Testis (tissue), 2 donors: Measurements from ENCODE around the gene NTMT1.

Source experiments
- CTCF ChIP-seq, 3 experiments: fragments of 450-650 bp in 2 of 3; fragments of 200-600 bp in 1 of 3; sonication (generic) in 1 of 3; IDR thresholded peaks; one replicate each; pipeline ENCODE4 v1.5.1; 2016 to 2019; ENCODE audit warnings: antibody characterized with exemption in 3 of 3, mild to moderate bottlenecking in 2 of 3, moderate library complexity in 1 of 3
- POLR2A ChIP-seq: fragments of 450-650 bp; IDR thresholded peaks from one replicate; pipeline ENCODE4 v1.6.1; 2017; ENCODE audit warnings: antibody characterized with exemption, mild to moderate bottlenecking, moderate library complexity

GRCh38 chr9:129641750-129642585 is 16.0 kb downstream of the NTMT1 start, which contains the start of gene ASB6:
- no peak for TF ChIP-seq POLR2A
- TF ChIP-seq CTCF (IDR thresholded peaks at IDR 0.05), result peak; percentile 100
